ENCODE data around the gene SSTR1. TPM values are rescaled to one million over a fixed set of nuclear protein-coding genes. Genes with fewer than 3 reads are reported as not detected.
"Not testable (repeated sequence)": the region's sequence is repeated elsewhere in the genome, so short reads cannot be mapped to it uniquely, and the experiment has no call there.

SSTR1 gene
- total RNA-seq, 2 experiments from 2014 or later = not detected

DNA sequence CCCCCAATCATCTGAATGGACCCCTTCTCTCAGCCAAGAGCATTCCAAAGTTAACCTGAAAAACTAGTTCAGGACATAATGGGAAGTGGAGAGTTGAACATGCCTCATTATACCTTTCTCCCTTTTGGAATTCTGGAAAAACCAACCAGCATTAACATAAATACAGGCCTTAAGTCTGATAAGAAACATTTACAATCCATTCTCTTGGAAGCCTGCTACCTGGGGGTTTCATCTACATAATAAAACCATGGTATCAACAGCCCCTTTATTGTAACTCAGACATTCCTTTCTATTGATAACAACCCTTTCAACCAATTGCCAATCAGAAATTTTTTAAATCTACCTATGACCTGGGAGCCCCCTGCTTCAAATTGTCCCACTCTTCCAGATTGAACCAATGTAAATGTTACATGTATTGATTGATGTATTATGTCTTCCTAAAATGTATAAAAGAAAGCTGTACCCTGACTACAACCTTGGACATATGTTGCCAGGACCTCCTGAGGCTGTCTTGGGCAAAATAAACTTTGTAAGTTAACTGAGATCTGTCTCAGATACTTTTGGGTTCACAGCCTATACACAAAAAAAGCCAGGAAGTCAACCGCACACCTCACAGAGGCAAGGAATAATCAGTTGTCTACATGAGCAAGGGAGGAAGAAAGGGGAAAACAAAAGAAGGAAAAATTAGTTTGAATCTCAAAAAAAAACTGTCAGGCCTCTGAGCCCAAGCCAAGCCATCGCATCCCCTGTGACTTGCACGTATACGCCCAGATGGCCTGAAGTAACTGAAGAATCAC is 17.6 kb upstream of the SSTR1 start:
- no peak for DNase-seq (ENCODE audit: low spot score)
- CTCF ChIA-PET (ENCODE audit: unreplicated experiment) = no interaction called here
- H3K27ac ChIP-seq (ENCODE audit: low read depth, low read length, poor library complexity, severe bottlenecking) = no peak overlapping the region
- H3K4me3 ChIP-seq (ENCODE audit: low read depth, low read length, poor library complexity, severe bottlenecking) = no peak overlapping the region
- no peaks in the 10 kb centered on the region for H3K4me1 ChIP-seq (ENCODE audit: insufficient read depth, low read length, poor library complexity, severe bottlenecking)
- POLR2A ChIA-PET = interaction anchor here (0.5 kb wide), 1 partner anchor 549 kb away, joined by 3 read pairs; no protein-coding TSS in a partner anchor
- no peak overlapping the region for H2AFZ ChIP-seq (ENCODE audit: low read length)
- H3K79me2 ChIP-seq (ENCODE audit: insufficient read depth, low read depth, low read length) = no peaks in the 10 kb centered on the region
- no peaks in the 10 kb centered on the region for H3K9me2 ChIP-seq (ENCODE audit: insufficient read depth, low read length)
- no TSS peak for BruUV-seq (replicated peaks)
- no peaks in the 10 kb centered on the region for H3K36me3 ChIP-seq (ENCODE audit: insufficient read depth, low read length)
- no peak overlapping the region for H3K4me2 ChIP-seq (ENCODE audit: low read length)
- H4K20me1 ChIP-seq (ENCODE audit: insufficient read depth, low read length) = no peaks in the 10 kb centered on the region
- 0 out of 2 replicates have a peak, but pooled peaks cover 4% of the 10 kb centered on the region for H3K9me3 ChIP-seq (ENCODE audit: low read length)
- intact Hi-C loops (cut with micrococcal nuclease; ENCODE audit: unreplicated experiment) = loop anchor here (10.0 kb wide), 1 partner anchor 115 kb away; no protein-coding TSS in a partner anchor
- TF ChIP-seq, protein P1, sequence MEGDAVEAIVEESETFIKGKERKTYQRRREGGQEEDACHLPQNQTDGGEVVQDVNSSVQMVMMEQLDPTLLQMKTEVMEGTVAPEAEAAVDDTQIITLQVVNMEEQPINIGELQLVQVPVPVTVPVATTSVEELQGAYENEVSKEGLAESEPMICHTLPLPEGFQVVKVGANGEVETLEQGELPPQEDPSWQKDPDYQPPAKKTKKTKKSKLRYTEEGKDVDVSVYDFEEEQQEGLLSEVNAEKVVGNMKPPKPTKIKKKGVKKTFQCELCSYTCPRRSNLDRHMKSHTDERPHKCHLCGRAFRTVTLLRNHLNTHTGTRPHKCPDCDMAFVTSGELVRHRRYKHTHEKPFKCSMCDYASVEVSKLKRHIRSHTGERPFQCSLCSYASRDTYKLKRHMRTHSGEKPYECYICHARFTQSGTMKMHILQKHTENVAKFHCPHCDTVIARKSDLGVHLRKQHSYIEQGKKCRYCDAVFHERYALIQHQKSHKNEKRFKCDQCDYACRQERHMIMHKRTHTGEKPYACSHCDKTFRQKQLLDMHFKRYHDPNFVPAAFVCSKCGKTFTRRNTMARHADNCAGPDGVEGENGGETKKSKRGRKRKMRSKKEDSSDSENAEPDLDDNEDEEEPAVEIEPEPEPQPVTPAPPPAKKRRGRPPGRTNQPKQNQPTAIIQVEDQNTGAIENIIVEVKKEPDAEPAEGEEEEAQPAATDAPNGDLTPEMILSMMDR (conservative IDR thresholded peaks at IDR 0.05; ENCODE audit: low read length) = no peak
- TF ChIP-seq EZH2phosphoT487 (IDR thresholded peaks at IDR 0.05; ENCODE audit: borderline replicate concordance, low read depth, low read length) = no peak

- H3K4me3 ChIP-seq (ENCODE audit: low read depth, low read length, poor library complexity, severe bottlenecking); H3K4me2 ChIP-seq (ENCODE audit: low read length); H3K79me2 ChIP-seq (ENCODE audit: insufficient read depth, low read depth, low read length); POLR2A ChIA-PET; DNase-seq (ENCODE audit: low spot score); H3K27ac ChIP-seq (ENCODE audit: low read depth, low read length, poor library complexity, severe bottlenecking); H3K9me2 ChIP-seq (ENCODE audit: insufficient read depth, low read length); H3K36me3 ChIP-seq (ENCODE audit: insufficient read depth, low read length); H2AFZ ChIP-seq (ENCODE audit: low read length); H4K20me1 ChIP-seq (ENCODE audit: insufficient read depth, low read length); BruUV-seq (replicated peaks); CTCF ChIA-PET (ENCODE audit: unreplicated experiment); H3K9me3 ChIP-seq (ENCODE audit: low read length); H3K4me1 ChIP-seq (ENCODE audit: insufficient read depth, low read length, poor library complexity, severe bottlenecking): not testable (repeated sequence)
- intact Hi-C loops (cut with micrococcal nuclease; ENCODE audit: unreplicated experiment) = loop anchor here (10.0 kb wide), 1 partner anchor 116 kb away; no protein-coding TSS in a partner anchor
Measured at GRCh38 chr14:38190846-38191245, 16.9 kb upstream of the SSTR1 start.

DNA sequence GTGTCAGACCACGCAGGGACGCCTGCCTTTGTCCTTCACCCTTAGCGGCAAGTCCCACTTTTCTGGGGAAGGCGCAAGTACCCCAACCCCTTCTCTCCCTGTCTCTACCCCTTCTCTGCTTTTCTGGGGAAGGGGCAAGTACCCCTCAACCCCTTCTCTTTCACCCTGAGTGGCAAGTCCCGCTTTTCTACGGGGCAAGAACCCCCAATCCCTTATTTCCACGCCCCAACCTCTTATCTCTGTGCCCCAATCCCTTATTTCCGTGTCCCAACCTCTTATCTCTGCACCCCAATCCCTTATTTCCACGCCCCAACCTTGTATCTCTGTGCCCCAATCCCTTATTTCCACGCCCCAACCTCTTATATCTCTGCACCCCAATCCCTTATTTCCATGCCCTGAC is 16.2 kb upstream of the SSTR1 start:
- H2AFZ ChIP-seq (ENCODE audit: low read length); H3K4me3 ChIP-seq (ENCODE audit: low read depth, low read length, poor library complexity, severe bottlenecking); H3K9me2 ChIP-seq (ENCODE audit: insufficient read depth, low read length); POLR2A ChIA-PET; H3K9me3 ChIP-seq (ENCODE audit: low read length); CTCF ChIA-PET (ENCODE audit: unreplicated experiment); H4K20me1 ChIP-seq (ENCODE audit: insufficient read depth, low read length); DNase-seq (ENCODE audit: low spot score); H3K36me3 ChIP-seq (ENCODE audit: insufficient read depth, low read length); H3K27ac ChIP-seq (ENCODE audit: low read depth, low read length, poor library complexity, severe bottlenecking); H3K4me1 ChIP-seq (ENCODE audit: insufficient read depth, low read length, poor library complexity, severe bottlenecking); BruUV-seq (replicated peaks); H3K4me2 ChIP-seq (ENCODE audit: low read length); H3K79me2 ChIP-seq (ENCODE audit: insufficient read depth, low read depth, low read length): not testable (repeated sequence)
- intact Hi-C loops (cut with micrococcal nuclease; ENCODE audit: unreplicated experiment) = loop anchor here (10.0 kb wide), 1 partner anchor 117 kb away; no protein-coding TSS in a partner anchor

All from OCI-LY7 (cell line).